Measurements from ENCODE around the gene MRTO4.

DNA sequence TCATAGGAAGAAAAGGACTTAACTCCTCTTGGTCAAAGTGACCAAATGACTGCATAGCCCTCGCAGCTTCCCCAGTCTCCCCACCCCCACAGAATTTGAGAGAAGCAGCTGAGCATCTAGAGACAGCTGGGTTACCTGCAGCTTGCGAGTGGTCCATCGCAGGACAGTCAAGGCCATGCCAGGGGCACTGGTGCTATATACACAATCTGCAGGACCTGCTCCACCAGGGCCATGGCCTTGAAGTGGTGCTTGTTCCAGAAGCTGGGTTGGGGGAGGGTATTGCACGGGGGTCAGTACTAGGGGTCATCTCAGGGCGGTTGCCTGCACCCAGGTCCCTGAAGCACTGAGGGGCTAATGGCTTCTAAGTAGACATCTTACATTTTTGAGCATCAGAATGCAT, 10.4 kb downstream of the MRTO4 start:
- TF ChIP-seq POLR2AphosphoS5 (IDR thresholded peaks at IDR 0.05) (no peak), POLR2A (IDR thresholded peaks at IDR 0.05) (no peak)
- TF ChIP-seq, protein P1, sequence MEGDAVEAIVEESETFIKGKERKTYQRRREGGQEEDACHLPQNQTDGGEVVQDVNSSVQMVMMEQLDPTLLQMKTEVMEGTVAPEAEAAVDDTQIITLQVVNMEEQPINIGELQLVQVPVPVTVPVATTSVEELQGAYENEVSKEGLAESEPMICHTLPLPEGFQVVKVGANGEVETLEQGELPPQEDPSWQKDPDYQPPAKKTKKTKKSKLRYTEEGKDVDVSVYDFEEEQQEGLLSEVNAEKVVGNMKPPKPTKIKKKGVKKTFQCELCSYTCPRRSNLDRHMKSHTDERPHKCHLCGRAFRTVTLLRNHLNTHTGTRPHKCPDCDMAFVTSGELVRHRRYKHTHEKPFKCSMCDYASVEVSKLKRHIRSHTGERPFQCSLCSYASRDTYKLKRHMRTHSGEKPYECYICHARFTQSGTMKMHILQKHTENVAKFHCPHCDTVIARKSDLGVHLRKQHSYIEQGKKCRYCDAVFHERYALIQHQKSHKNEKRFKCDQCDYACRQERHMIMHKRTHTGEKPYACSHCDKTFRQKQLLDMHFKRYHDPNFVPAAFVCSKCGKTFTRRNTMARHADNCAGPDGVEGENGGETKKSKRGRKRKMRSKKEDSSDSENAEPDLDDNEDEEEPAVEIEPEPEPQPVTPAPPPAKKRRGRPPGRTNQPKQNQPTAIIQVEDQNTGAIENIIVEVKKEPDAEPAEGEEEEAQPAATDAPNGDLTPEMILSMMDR (IDR thresholded peaks at IDR 0.05 in 8 of 11, conservative IDR thresholded peaks at IDR 0.05 in 3 of 11) = no peak

Measured in spleen (tissue), 7 donors.